Esophagus squamous epithelium (tissue), 4 donors: ENCODE results near the gene CD40.

Experiments
- CTCF ChIP-seq, 6 experiments: fragments of 450-650 bp in 4 of 6; fragments of 200-600 bp in 2 of 6; sonication (generic) in 2 of 6; IDR thresholded peaks; one replicate each; pipeline ENCODE4 v1.5.1; 2016 to 2019; ENCODE audit warnings: antibody characterized with exemption in 6 of 6, mild to moderate bottlenecking in 4 of 6, moderate library complexity in 4 of 6
- POLR2A ChIP-seq, 4 donors: fragments of 450-650 bp; IDR thresholded peaks; one replicate each; pipeline ENCODE4 v1.6.1; 2017; ENCODE audit warnings: antibody characterized with exemption in 4 of 4, mild to moderate bottlenecking in 4 of 4, moderate library complexity in 3 of 4

- no peak for TF ChIP-seq CTCF (IDR thresholded peaks at IDR 0.05)
- TF ChIP-seq POLR2A (IDR thresholded peaks at IDR 0.05) = no peak
Measured at GRCh38 chr20:46071573-46071972, 46.5 kb upstream of the CD40 start.
